HG03378 (cell line): Measurements from ENCODE around the gene APCDD1.

Source experiments
- ATAC-seq: cut with Tn5 transposase; IDR thresholded peaks from one replicate; pipeline ENCODE4 v1.9.1; 2021; ENCODE audit warnings: mild to moderate bottlenecking, moderate library complexity; ENCODE audit not compliant: unreplicated experiment

APCDD1 gene

GRCh38 chr18:10431680-10432079 is 22.8 kb upstream of the APCDD1 start:
- no peak for ATAC-seq

DNA sequence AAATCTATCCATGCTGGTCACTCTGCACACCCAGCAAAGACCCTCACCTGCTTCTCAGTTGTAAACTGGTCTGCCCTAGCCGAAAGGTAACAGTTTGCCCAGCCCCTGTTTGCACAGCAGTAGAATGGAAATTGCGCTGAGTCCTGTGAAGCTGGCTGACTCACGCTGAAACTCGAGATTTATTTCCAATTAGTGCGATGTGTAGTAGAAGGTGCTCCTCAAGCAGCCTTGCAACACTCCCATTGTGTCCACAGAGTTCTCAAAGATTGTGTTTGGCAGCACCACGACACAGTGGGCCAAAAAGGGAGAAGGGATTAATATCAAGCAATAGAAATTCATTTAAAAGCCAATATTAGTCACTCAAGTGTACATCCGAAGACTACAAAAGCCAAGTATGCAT is 21.7 kb upstream of the APCDD1 start:
- ATAC-seq = no peak

- ATAC-seq = no peak
Measured at GRCh38 chr18:10436160-10436559, 18.3 kb upstream of the APCDD1 start.

DNA sequence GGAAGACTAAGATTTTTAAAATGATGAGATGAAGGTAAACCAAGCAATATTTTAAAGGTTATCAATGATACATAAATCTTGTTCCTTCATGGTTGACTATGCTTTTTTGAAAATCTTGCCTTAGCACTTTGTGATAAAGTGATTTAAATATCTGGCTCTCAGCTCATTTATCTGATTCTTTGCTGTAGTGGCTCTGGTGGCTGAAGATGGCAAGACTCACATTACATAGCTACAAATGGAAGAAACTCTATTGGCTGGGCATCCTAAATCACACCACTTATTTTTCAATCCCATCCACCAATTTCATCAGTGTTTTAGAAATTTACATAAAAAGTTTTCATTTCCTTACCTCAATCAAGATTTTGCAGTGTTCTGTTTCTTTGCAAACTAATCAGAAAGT is 16.6 kb upstream of the APCDD1 start:
- ATAC-seq = no peak

DNA sequence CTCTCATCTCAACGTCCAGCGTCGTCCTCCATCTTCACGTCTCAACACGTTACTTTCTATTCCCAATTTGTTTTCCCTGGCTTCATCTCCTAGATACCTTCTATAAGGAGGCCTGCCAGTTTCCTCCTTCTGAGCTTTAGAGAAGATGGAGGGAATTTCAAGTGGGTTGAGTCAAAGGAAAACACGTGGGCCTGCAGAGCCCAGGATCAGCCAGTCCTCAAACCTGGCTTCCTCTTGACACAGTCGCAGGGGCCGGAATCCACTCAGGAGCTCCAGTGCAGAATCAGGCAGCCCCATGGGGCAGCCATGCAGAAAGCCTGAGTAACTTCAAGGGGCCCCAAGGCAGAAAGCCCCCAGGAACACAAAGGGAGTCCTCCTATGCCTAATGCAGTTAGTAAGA is 14.5 kb upstream of the APCDD1 start:
- no peak for ATAC-seq

- no peak for ATAC-seq
Measured at GRCh38 chr18:10440884-10441283, 13.6 kb upstream of the APCDD1 start.

DNA sequence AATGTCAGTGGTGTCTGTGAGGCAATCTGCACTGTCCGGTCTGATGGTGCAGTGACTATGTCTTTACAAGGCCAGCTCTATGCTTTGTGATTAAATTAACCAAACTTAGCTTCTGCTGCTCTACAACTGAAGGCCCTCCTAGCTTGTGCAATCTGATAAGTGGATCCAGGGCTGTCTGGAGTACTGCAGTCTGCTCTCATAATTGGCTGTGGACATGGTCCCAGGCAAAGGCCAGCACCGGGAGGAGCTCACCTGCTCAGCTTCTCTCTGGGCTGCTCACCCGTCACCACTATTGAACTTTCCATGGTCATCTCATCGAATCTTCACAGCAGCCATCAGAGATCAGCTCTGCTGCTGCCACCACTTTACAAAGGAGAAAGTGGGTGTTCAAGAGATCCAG is 13.0 kb upstream of the APCDD1 start:
- no peak for ATAC-seq

- ATAC-seq = no peak
Measured at GRCh38 chr18:10442551-10442971, 11.9 kb upstream of the APCDD1 start.

DNA sequence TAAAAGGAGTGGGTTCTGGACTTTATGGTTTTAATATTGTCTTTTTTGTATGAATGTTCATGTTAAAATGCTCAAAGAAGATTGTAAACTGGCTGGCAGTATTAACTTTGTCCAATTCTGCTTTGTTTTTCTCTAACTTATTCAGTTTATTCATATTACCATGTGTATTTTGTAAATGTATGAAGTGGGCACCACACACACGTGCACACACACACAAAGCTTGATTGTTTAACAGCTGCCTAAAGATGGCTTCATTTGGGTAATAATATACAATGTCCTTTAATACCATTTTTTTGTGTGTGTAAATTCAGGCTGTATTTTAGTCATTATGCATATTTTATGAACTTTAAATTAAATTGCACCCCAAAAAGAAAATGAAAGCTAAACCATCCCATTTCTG is 11.4 kb upstream of the APCDD1 start:
- ATAC-seq = no peak

DNA sequence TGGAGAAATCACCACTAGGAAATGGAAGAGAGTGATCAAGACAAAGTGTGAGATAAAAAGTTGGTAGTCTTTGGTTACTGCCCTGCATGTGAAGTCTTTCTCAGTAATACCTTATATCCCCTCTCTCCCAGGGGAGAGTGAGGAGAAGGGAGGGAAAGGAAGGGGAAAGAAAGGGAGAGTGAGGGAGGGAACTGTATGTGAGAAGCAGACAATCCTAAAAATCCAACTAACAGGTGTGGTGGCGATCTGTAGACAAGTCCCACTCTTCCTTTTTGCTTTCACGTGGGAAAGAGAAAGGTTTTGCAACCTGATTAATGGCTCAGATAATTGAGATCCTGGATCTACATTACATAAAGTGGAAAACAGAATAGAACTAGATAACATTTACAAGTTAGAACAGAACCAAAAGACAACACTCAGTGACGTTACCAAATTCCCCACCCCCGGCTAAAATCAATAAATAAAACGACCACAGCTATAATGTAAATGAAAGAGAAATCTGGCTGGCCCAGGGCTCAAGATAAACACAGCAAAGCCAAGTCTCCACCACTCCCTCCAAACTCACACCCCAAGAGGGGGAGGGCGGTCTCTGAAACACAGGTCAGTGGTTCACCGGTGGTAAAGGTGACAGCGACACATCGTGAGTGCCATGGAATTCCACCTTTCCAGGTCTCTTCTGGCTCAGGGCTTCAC is 10.0 kb upstream of the APCDD1 start:
- no peak for ATAC-seq

- no peak for ATAC-seq
Measured at GRCh38 chr18:10449396-10449795, 5.0 kb upstream of the APCDD1 start.

DNA sequence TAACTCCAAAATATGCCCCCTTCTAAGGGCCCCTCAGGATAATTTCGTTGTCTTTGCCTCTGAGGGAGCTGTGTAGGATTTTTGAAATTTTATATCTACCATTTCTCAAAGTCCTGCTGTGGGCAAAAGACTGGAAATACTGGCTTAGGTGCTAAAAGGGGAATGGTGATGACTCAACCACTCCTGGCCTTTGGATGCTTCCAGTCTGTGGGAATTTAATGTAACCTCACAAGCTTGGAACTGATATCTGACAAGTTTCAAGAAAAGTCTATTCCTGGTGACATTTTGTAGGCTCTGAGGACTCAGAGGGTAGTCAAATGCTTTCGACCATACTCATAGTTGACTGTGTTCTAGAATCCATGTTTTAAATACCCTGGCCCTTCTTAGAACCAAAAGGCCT is 3.4 kb upstream of the APCDD1 start:
- no peak for ATAC-seq

GRCh38 chr18:10453261-10453805 is 1.1 kb upstream of the APCDD1 start:
- no peak for ATAC-seq

- no peak for ATAC-seq
Measured at GRCh38 chr18:10454681-10455557, 484 bp downstream of the APCDD1 start.

DNA sequence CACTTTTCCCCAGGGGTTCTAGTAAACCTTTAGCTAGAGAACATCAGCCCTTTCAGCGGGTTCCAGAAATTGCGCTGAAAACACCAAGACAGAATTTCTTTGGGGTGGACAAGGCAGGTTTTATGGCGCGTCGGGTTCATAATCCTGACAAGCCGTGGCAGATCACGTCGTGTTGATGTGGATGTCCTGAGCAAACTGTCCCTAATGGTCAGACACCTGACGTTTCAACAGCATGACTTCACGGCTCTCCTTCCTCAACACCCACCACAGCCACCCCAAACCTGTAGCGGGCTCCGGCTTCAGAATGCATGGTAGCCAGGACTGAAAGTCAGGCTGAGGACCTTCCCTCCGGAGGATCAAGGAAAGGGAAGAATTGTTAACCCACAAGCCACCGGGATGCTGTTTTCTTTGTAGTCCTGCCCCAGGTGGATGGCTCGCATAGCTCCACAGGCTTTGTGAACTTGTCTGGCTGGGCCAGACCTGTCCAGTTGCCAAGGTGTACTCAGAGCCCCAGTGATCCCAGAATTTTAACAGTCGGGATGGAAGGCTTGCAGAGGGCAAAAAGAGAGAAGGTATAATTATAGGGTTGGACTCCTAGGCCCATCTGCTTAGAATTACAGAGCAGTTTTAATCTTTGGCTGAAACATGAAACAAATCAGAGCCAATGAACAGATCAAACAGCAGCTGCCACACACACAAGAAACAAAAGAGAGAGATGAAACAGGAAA is 1.5 kb downstream of the APCDD1 start:
- ATAC-seq = no peak

DNA sequence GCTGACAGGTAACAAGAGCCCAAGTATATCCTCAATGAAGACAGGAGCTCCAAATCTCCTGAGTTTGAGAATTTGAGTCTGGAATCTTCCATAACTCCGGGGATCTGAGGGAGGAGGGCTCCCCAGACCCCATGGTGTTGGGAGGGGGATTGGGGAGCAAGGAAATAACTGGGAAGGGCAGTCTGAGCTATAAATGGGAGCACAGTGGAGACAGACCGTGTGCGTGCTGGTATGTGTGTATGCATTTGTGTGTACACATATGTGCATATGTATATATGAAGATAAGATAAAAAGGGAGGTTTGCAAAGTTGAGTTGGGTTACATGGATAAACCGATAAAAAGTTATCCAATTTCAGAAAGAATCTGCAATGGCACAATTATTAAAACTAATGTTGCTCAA is 2.3 kb downstream of the APCDD1 start:
- ATAC-seq = no peak

DNA sequence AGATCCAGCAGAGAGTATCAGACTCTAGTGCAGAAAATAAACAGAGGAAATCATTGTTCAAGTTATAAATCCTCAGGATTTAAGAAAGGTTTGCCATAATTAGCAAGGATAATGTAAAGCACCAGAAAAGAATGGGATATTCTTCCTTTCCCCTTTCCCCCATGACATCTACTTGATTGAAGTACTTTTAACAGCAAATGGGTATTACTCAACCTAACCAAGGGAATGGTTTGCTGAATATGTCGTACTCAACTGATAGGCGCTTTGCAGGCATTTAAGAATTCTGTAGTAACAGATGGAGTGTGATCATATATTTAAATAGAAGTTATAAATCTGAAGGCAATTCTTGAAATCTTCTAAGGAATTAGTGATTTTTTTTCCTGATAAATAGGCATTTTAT is 2.7 kb downstream of the APCDD1 start:
- ATAC-seq = no peak

- ATAC-seq = no peak
Measured at GRCh38 chr18:10457767-10458166, 3.3 kb downstream of the APCDD1 start.

DNA sequence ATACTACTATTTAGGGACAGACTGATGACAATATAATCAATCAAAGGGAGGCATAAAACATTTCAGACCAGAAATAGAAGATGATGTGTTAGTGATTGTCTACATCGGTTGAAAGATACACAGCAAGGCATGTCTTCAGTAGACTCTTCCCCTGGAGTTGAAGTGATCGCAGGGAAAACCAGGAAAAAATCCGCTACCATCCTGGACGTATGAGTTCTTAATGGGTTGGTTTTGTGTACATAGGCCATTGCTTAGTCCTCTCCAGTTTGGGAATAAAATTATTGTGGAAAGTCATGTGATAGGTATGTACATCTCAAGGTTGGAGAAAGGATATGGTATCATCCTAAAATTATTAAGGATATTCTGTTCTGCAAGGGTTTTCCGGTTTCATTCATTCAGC is 4.3 kb downstream of the APCDD1 start:
- ATAC-seq = no peak

DNA sequence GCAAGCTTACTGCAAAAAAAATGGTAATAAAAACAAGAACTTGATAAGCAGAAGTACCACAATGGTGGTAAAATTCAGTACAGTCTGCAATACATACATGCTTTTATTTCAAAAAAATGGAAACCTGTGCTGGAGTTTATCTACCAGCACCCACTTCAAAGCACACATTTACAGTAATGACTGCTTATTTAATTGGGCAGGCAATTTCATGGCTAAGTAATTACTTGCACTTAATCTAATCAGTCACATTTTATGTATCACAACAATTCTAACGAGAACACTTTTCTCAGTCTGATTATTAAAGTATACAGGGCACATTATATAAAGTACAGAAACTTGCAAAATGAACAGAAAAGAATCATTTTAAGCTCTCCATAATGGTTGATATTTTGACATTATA is 5.2 kb downstream of the APCDD1 start:
- no peak for ATAC-seq

- ATAC-seq = no peak
Measured at GRCh38 chr18:10460414-10461018, 6.1 kb downstream of the APCDD1 start.
